ENCODE measurements around the gene DELE1. TPM values are rescaled to one million over a fixed set of nuclear protein-coding genes. Genes with fewer than 3 reads are reported as not detected.
"Not testable (repeated sequence)": the region's sequence is repeated elsewhere in the genome, so short reads cannot be mapped to it uniquely, and the experiment has no call there.

Gene DELE1
- total and polyA plus RNA-seq, 11 donors, result 56.8 to 174 (median 95.0) TPM

DNA sequence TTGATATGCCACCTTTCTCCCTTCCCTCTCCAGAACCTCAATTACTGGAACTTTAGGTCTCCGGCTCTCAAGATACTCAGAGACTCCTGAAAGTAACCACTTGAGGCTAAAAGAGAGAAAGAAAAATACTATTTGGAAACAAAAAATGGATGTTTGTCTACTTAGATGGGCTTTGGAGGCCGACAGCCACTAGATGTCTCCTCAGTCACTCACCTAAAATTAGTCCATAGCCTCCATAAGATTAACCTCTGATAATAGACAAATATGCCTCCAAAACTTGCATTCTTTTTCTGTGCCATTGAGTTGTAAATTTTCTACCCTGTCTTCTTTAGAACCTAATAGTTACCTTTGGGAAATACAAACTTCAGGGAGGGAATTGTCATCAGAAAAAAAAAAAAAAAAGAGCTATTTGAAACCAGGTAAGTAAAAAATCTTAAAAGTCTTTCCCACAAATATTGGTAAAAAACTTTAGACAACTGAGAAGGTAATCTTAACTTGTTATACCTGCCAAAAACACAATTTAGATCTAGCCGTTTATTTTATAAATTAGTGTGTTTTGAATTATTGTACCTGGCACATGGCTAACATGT lies 34.3 kb upstream of the DELE1 start:
- TF ChIP-seq, protein P1, sequence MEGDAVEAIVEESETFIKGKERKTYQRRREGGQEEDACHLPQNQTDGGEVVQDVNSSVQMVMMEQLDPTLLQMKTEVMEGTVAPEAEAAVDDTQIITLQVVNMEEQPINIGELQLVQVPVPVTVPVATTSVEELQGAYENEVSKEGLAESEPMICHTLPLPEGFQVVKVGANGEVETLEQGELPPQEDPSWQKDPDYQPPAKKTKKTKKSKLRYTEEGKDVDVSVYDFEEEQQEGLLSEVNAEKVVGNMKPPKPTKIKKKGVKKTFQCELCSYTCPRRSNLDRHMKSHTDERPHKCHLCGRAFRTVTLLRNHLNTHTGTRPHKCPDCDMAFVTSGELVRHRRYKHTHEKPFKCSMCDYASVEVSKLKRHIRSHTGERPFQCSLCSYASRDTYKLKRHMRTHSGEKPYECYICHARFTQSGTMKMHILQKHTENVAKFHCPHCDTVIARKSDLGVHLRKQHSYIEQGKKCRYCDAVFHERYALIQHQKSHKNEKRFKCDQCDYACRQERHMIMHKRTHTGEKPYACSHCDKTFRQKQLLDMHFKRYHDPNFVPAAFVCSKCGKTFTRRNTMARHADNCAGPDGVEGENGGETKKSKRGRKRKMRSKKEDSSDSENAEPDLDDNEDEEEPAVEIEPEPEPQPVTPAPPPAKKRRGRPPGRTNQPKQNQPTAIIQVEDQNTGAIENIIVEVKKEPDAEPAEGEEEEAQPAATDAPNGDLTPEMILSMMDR (IDR thresholded peaks at IDR 0.05), result peak in 8 of 12 donors; percentile 9 to 43 (median 32)
- no peak for TF ChIP-seq POLR2A (IDR thresholded peaks at IDR 0.05)
- ATAC-seq (no peak), DNase-seq (no peak)
- peaks cover 0 to 21% (median 0%) of the 10 kb centered on the region in 9 donors for H3K27me3 ChIP-seq
- no peaks in the 10 kb centered on the region for H3K36me3 ChIP-seq
- H3K9me3 ChIP-seq, result no peaks in the 10 kb centered on the region
- no peak overlapping the region for H3K27ac ChIP-seq
- WGBS, 4 donors, result 62 to 67% (median 65%) methylated on average over 3 of the region's 3 CpGs
- intact Hi-C loops (cut with DNase I), result no loop called here
- H3K4me3 ChIP-seq, result no peak overlapping the region
- no peaks in the 10 kb centered on the region for H3K4me1 ChIP-seq

DNA sequence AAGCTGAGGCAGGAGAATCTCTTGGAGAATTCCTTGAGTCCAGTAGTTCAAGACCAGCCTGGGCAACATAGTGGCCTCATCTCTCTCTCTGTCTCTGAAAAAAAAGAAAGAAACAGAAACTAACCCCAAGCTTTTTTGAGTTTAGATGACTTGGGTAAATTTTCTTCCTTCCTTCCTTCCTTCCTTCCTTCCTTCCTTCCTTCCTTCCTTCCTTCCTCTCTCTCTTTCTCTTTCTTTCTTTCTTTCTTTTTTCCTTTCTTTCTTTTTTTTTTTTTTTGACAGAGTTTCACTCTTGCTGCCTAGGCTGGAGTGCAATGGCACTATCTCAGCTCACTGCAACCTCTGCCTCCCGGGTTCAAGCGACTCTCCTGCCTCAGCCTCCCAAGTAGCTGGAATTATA lies 33.2 kb upstream of the DELE1 start:
- not testable (repeated sequence) for ATAC-seq, H3K4me3 ChIP-seq, H3K27ac ChIP-seq, H3K4me1 ChIP-seq, DNase-seq, H3K36me3 ChIP-seq, H3K9me3 ChIP-seq
- H3K27me3 ChIP-seq, result peaks cover 0 to 13% (median 0%) of the 10 kb centered on the region in 9 donors
- intact Hi-C loops (cut with DNase I), result loop anchor here in 1 of 10 donors (5.0 kb wide), 1 partner anchor 67 kb away; the partner anchor contains the start of gene PCDH12
- WGBS, 4 donors, result 87 to 91% (median 90%) methylated on average over 2 of the region's 2 CpGs

DNA sequence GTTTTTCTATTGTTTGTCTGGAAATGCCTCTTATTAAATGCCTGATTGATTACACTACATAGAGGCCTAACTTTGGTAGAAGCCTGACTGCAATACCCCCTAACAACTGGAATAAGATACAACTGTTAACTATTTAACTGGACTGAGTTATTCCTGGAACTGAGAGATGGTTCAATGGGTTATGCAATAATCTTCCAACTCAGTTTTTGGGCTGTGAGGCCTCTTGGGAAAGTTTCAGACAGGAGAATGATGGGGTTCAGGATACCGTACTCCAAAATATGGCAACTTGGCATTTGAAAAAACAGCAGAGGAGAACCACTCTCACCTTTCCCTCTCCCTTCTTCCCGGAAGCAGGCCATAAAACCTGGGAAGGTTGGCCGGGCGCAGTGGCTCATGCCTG lies 26.2 kb upstream of the DELE1 start:
- H3K4me3 ChIP-seq, result no peak overlapping the region
- no peaks in the 10 kb centered on the region for H3K9me3 ChIP-seq
- 92 to 98% (median 96%) methylated on average over 4 of the region's 4 CpGs for WGBS, 4 donors
- H3K36me3 ChIP-seq, result no peaks in the 10 kb centered on the region
- intact Hi-C loops (cut with DNase I), result no loop called here
- peaks cover 0 to 10% (median 0%) of the 10 kb centered on the region in 12 donors for H3K4me1 ChIP-seq
- DNase-seq, result no peak
- H3K27ac ChIP-seq, result no peak overlapping the region
- H3K27me3 ChIP-seq, result peaks cover 0 to 4% (median 0%) of the 10 kb centered on the region in 9 donors
- ATAC-seq, result no peak
- TF ChIP-seq, protein P1 (IDR thresholded peaks at IDR 0.05), result no peak
- TF ChIP-seq POLR2A (IDR thresholded peaks at IDR 0.05), result no peak

DNA sequence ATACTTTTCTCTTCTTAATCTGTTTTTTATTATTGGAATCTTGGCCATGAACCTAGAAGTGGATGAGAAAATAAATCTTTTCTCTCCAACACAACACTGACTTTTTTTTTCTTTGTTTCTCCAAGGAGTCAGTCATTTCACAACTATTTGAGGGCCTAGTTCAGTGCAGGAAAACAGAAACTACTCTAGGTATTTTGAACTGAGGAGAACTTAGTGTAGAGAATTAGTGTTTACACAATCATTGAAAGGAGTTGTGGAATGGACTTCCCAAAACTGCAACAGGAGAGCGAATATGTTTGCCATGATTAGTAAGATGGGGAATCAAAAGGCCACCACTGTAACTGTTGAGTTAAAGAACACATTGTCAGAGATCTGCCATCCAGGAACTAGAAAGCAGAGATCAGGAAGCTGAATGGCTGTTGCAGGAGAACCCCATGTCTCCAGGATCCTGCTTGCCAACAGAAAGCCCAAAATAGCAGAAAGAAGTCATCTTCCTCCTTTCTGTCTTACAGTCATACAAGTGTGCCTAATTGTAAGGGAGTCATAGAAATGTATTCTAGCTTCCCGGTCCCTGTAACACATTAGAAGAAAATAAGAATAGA lies 25.1 kb upstream of the DELE1 start:
- no peaks in the 10 kb centered on the region for H3K36me3 ChIP-seq
- ATAC-seq, result no peak
- 67 to 84% (median 72%) methylated on average over 2 of the region's 2 CpGs for WGBS, 4 donors
- DNase-seq, result no peak
- peak overlapping the region in 1 of 12 donors; percentile 34 for H3K27ac ChIP-seq
- TF ChIP-seq POLR2A (IDR thresholded peaks at IDR 0.05), result no peak
- TF ChIP-seq, protein P1 (IDR thresholded peaks at IDR 0.05), result no peak
- intact Hi-C loops (cut with DNase I), result no loop called here
- no peak overlapping the region for H3K4me3 ChIP-seq
- peaks cover 0 to 10% (median 0%) of the 10 kb centered on the region in 12 donors for H3K4me1 ChIP-seq
- no peaks in the 10 kb centered on the region for H3K9me3 ChIP-seq
- H3K27me3 ChIP-seq, result peaks cover 0 to under 1% (median 0%) of the 10 kb centered on the region in 9 donors

Data from heart left ventricle (tissue), 16 donors.